HCT116 (cell line): ENCODE results near the gene PCNX1. TPM values are rescaled to one million over a fixed set of nuclear protein-coding genes. Genes with fewer than 3 reads are reported as not detected.
"Not testable (repeated sequence)": the region's sequence is repeated elsewhere in the genome, so short reads cannot be mapped to it uniquely, and the experiment has no call there.

ENCODE experiments used
- ATAC-seq: fragments of 200-7000 bp; cut with Tn5 transposase; 2 replicates; pipeline ENCODE4 v1.9.1; 2020; ENCODE audit warnings: mild to moderate bottlenecking, moderate library complexity
- BruUV-seq: library from RNA; stranded (reverse); fragments of 400-500 nt; replicated peaks from 2 replicates; lab custom pipeline; 2021; lab: Mats Ljungman, UMichigan
- CTCF ChIA-PET: fragments of 300-600 bp; sonication (Branson Sonifier 250); formaldehyde crosslinking; loops from one replicate; lab custom pipeline; 2021; ENCODE audit warnings: antibody characterized with exemption; lab: Charles Lee
- POLR2A ChIA-PET: fragments of 300-600, 350-600 bp; sonication (Branson Sonifier 250); formaldehyde crosslinking; loops from one replicate; lab custom pipeline; 2021; ENCODE audit warnings: antibody characterized with exemption; lab: Charles Lee
- RAD21 ChIA-PET, 2 experiments: fragments of 300-600 bp; sonication (Branson Sonifier 250); formaldehyde crosslinking; loops; one replicate each; lab custom pipeline; 2023; ENCODE audit warnings: low total read pairs in 2 of 2; ENCODE audit not compliant: uncharacterized antibody in 2 of 2, unreplicated experiment in 2 of 2, low non-redundant PET in 1 of 2; lab: Charles Lee
- DNase-seq: peaks from one replicate; pipeline ENCODE4 v3.0.0-alpha.2; 2010; ENCODE audit warnings: low read depth, low spot score
- H2AFZ ChIP-seq: fragments of 200-600 bp; shearing (Covaris generic), sonication (generic); 2 replicates; pipeline ENCODE4 v1.6.1; 2017; ENCODE audit warnings: low read depth, mixed run types, mixed read lengths, antibody characterized with exemption, low read length; ENCODE audit not compliant: poor library complexity, severe bottlenecking
- H3K27ac ChIP-seq: 2 replicates; pipeline ENCODE4 v1.5.1; 2012; ENCODE audit warnings: low read depth, low read length
- H3K27me3 ChIP-seq: fragments of 200-600 bp; sonication (generic); 2 replicates; pipeline ENCODE4 v1.6.1; 2016; ENCODE audit warnings: mixed run types, low read length, mixed read lengths; ENCODE audit not compliant: insufficient read depth
- H3K36me3 ChIP-seq, 2 experiments: fragments of 200-500 bp in 1 of 2; fragments of 200-600 bp in 1 of 2; sonication (Bioruptor generic) in 1 of 2; sonication (generic) in 1 of 2; 2 replicates each; pipeline versions ENCODE4 v1.5.1 to v1.6.1; 2014 to 2016; ENCODE audit warnings: low read length in 2 of 2, inconsistent platforms in 1 of 2, mixed read lengths in 1 of 2, mixed run types in 1 of 2; ENCODE audit not compliant: insufficient read depth in 2 of 2, control insufficient read depth in 1 of 2
- H3K4me1 ChIP-seq, 2 experiments: fragments of 200-600 bp in 1 of 2; sonication (generic) in 1 of 2; 2 replicates each; pipeline versions ENCODE4 v1.5.1 to v1.6.1; 2012 to 2017; ENCODE audit warnings: low read length in 2 of 2, inconsistent platforms in 1 of 2, mild to moderate bottlenecking in 1 of 2, mixed read lengths in 1 of 2, mixed run types in 1 of 2, moderate library complexity in 1 of 2; ENCODE audit not compliant: insufficient read depth in 2 of 2, control insufficient read depth in 1 of 2
- H3K4me2 ChIP-seq: fragments of 200-600 bp; sonication (generic); 2 replicates; pipeline ENCODE4 v1.6.1; 2017; ENCODE audit warnings: mixed run types, low read length, mixed read lengths
- H3K4me3 ChIP-seq, 2 experiments: fragments of 200-600 bp in 1 of 2; sonication (generic) in 1 of 2; replicated peaks in 1 of 2; 2 replicates each; pipeline ENCODE4 v1.5.1; 2011 to 2016; ENCODE audit warnings: low read length in 2 of 2, control low read depth in 1 of 2, low read depth in 1 of 2, mild to moderate bottlenecking in 1 of 2, mixed read lengths in 1 of 2, mixed run types in 1 of 2
- H3K79me2 ChIP-seq: fragments of 200-600 bp; sonication (generic); 2 replicates; pipeline ENCODE4 v1.6.1; 2017; ENCODE audit warnings: mild to moderate bottlenecking, mixed run types, low read length, moderate library complexity, mixed read lengths; ENCODE audit not compliant: insufficient read depth
- H3K9ac ChIP-seq: fragments of 200-600 bp; sonication (generic); 2 replicates; pipeline ENCODE4 v1.6.1; 2016; ENCODE audit warnings: low read length, mixed read lengths
- H3K9me2 ChIP-seq: fragments of 200-600 bp; sonication (generic), shearing (Covaris generic); 2 replicates; pipeline ENCODE4 v1.6.1; 2017; ENCODE audit warnings: mixed run types, mild to moderate bottlenecking, moderate library complexity; ENCODE audit not compliant: insufficient read depth
- H3K9me3 ChIP-seq, 2 experiments: fragments of 200-500 bp in 1 of 2; fragments of 200-600 bp in 1 of 2; sonication (Bioruptor generic) in 1 of 2; sonication (generic) in 1 of 2; 2 replicates each; pipeline ENCODE4 v1.6.1; 2014 to 2017; ENCODE audit warnings: low read length in 2 of 2, mixed read lengths in 2 of 2, inconsistent platforms in 1 of 2, low read depth in 1 of 2, mild to moderate bottlenecking in 1 of 2, mixed run types in 1 of 2, moderate library complexity in 1 of 2; ENCODE audit not compliant: control insufficient read depth in 1 of 2, insufficient read depth in 1 of 2
- H4K20me1 ChIP-seq: fragments of 200-600 bp; sonication (generic), shearing (Covaris generic); 2 replicates; pipeline ENCODE4 v1.6.1; 2017; ENCODE audit warnings: mixed run types, mild to moderate bottlenecking, moderate library complexity; ENCODE audit not compliant: insufficient read depth
- CBX3 ChIP-seq: IDR thresholded peaks from 2 replicates; pipeline ENCODE4 v1.6.1; 2012; ENCODE audit warnings: low read depth
- EZH2 ChIP-seq: fragments of 200-600 bp; sonication (generic); IDR thresholded peaks from 2 replicates; pipeline ENCODE4 v1.6.1; 2017; ENCODE audit warnings: antibody characterized with exemption, mixed run types
- JUND ChIP-seq: IDR thresholded peaks from 2 replicates; pipeline ENCODE4 v1.6.1; 2012
- intact Hi-C: fragments of 100-400 bp; cut with micrococcal nuclease; formaldehyde crosslinking; loops from 2 replicates; pipeline ENCODE4 v1.10.0; 2022
- total RNA-seq: library from RNA; stranded (reverse); gene quantifications from one replicate; pipeline ENCODE4 v1.2.1, GENCODE V29; 2021; ENCODE audit not compliant: unreplicated experiment

Gene PCNX1
- total RNA-seq, 1 experiment from 2014 or later: 52.2 TPM

DNA sequence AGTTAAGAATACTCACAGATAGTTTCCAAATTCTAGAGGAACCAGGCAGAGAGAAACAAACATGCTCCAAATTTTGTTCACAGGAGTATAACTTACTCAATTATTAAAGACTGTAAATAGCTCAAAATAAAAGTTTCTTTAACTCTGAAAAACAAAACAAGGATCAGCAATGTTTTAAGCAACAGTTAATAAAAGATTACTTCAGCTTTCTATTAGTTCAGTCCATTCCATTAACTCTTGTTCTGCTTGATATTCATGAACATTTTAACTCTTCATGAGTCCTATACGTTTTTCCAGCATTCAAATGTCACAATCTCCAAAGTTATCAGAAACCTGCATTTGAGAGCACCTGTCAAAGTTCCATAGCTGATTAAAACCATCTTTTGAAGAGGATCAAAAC, 40.3 kb upstream of the PCNX1 start:
- CTCF ChIA-PET, H3K9ac ChIP-seq, H4K20me1 ChIP-seq, POLR2A ChIA-PET, H3K9me2 ChIP-seq, H3K27ac ChIP-seq, DNase-seq, RAD21 ChIA-PET, H3K36me3 ChIP-seq, H3K4me2 ChIP-seq, H3K27me3 ChIP-seq, H3K79me2 ChIP-seq, ATAC-seq, H2AFZ ChIP-seq, H3K4me1 ChIP-seq, H3K4me3 ChIP-seq, H3K9me3 ChIP-seq, BruUV-seq, intact Hi-C loops: not testable (repeated sequence)

DNA sequence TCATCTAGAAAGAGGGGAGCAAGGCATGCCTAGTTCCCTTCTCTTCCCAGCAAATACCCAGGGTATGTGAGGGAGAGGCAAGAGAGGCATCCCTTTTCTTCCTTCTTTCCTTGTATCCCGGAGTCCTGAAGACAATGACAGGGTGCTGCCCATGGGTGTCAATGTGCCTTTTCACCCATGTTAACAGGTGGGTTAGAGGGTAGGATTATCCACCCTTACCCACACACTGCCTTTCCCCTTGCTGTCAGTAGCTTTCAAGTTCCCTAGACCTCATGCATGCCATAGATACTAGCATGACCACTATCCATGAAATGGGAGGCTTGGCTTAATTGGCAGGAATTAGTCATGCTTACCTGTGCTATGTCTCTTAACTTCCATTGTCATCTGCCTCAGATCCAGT, 36.3 kb upstream of the PCNX1 start:
- Histone ChIP-seq H3K4me2 (no peak overlapping the region), H3K27me3 (no peaks in the 10 kb centered on the region), H3K9ac (no peak overlapping the region), H3K27ac (no peak overlapping the region), H3K79me2 (no peaks in the 10 kb centered on the region), H3K36me3 (no peaks in the 10 kb centered on the region), H4K20me1 (no peaks in the 10 kb centered on the region), H3K4me1 (no peaks in the 10 kb centered on the region), H2AFZ (no peak overlapping the region), H3K4me3 (no peak overlapping the region), H3K9me3 (peaks cover 7% of the 10 kb centered on the region in 2 experiments; a peak in 2 of 4 replicates), H3K9me2 (no peaks in the 10 kb centered on the region)
- ChIA-PET CTCF (no interaction called here), RAD21 (no interaction called here), POLR2A (no interaction called here)
- intact Hi-C loops: no loop called here
- no peak for ATAC-seq
- TF ChIP-seq CBX3: peak; percentile 52; the same call in 1 of the 2 replicates
- no peak for TF ChIP-seq JUND
- no peak for TF ChIP-seq EZH2
- no TSS peak for BruUV-seq
- no peak for DNase-seq
